GM12878 (cell line): Measurements from ENCODE around the gene RBBP6.

ENCODE experiments used
- EP300 ChIP-seq, 2 experiments: fragments of 150-350 bp in 1 of 2; IDR thresholded peaks; 2 replicates each; pipeline ENCODE4 v1.6.1; 2011 to 2012; ENCODE audit warnings: low read depth in 2 of 2, low read length in 2 of 2, borderline replicate concordance in 1 of 2, improper control_type of control experiment in 1 of 2, inconsistent platforms in 1 of 2; ENCODE audit not compliant: control insufficient read depth in 1 of 2
- POLR2A ChIP-seq: IDR thresholded peaks from 2 replicates; pipeline ENCODE4 v1.6.1; 2011; ENCODE audit warnings: low read depth, mild to moderate bottlenecking, low read length

DNA sequence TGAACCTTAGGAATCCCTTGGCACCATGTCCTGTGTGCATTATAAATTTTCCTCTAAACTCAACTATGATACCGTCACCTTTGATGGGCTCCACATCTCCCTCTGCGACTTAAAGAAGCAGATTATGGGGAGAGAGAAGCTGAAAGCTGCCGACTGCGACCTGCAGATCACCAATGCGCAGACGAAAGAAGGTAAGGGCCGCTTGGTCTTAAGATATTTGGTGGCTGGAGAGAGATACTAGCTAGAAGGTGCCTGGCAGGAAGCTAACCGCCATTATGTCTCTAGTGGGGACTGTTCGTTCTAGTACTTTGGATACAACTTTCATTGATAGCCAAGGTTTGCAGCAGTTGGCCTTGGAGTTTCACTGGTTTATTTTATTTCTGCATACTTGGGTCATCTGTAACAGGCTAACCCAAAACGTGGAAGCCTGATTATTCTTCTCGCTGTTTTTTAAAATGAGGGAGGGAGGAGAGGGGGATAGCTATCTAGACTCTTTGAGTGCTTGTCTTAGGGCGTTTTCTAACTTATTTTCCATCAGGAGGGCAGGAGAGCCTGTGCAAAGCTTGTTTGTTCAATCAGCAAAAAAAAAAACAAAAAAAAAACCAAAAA, 1.3 kb downstream of the RBBP6 start:
- TF ChIP-seq POLR2A (no peak; the same call in 1 of the 2 replicates), EP300 (IDR thresholded peaks at IDR 0.05; ENCODE audit: borderline replicate concordance in 1 of 2, control insufficient read depth in 1 of 2, low read depth in 2 of 2, low read length in 2 of 2) (no peak)
